Measurements from ENCODE around the gene C1orf94. TPM values are rescaled to one million over a fixed set of nuclear protein-coding genes. Genes with fewer than 3 reads are reported as not detected.

The C1orf94 gene
- total and polyA plus RNA-seq, 10 of the 15 experiments (the other 5 are each of a cell fraction or from before 2014, with no cell fraction given), result not detected

DNA sequence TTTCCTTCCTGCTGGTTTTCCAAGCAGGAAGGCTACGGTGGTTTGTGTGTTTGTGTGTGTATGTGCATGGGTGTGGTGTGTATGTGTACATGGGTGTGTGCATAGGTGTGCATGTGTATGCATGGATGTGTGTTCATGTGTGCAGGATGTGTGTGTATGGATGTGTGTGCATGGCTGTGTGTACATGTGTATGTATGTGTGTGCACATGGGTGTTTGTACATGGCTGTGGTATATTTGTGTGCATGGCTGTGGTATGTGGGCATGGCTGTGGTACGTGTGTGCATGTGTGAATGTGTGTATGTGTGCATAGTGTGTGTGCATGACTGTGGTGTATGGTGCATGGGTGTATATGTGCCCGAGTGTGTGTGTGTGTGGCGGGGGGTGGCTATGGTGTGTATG is 12.3 kb downstream of the C1orf94 start:
- no peak overlapping the region for H2AFZ ChIP-seq (ENCODE audit: control insufficient read depth, low read depth, low read length)
- in situ Hi-C loops (cut with MboI), result no loop called here
- H4K20me1 ChIP-seq (ENCODE audit: control insufficient read depth, insufficient read depth), result no peaks in the 10 kb centered on the region
- ChIA-PET RAD21 (ENCODE audit: unreplicated experiment) (no interaction called here), POLR2A (no interaction called here), CTCF (no interaction called here), SMC1A (ENCODE audit: uncharacterized antibody, unreplicated experiment) (interaction anchor here (1.1 kb wide), 1 partner anchor 30 kb away, joined by 3 read pairs; no protein-coding TSS in a partner anchor)
- H3K79me2 ChIP-seq (ENCODE audit: control insufficient read depth, insufficient read depth, low read length), result no peaks in the 10 kb centered on the region
- FAIRE-seq (no peak), ATAC-seq (no peak), DNase-seq (ENCODE audit: low read depth, low spot score) (no peak)
- no peaks in the 10 kb centered on the region; the same call in 1 of the 3 replicates for H3K9me3 ChIP-seq (replicated peaks; ENCODE audit: control insufficient read depth, insufficient read depth, low read length)
- no TSS peak for BruUV-seq (replicated peaks)
- H3K27me3 ChIP-seq (replicated peaks in 1 of 2; ENCODE audit: control insufficient read depth in 2 of 2, insufficient read depth in 2 of 2, low read length in 1 of 2), result no peaks in the 10 kb centered on the region
- no peaks in the 10 kb centered on the region for H3K4me1 ChIP-seq (ENCODE audit: control insufficient read depth, insufficient read depth, low read length)
- TF ChIP-seq ZNF592 (IDR thresholded peaks at IDR 0.05) (no peak), PAX5 (IDR thresholded peaks at IDR 0.05; ENCODE audit: borderline replicate concordance, low read depth, low read length) (no peak)
- TF ChIP-seq, protein P1, sequence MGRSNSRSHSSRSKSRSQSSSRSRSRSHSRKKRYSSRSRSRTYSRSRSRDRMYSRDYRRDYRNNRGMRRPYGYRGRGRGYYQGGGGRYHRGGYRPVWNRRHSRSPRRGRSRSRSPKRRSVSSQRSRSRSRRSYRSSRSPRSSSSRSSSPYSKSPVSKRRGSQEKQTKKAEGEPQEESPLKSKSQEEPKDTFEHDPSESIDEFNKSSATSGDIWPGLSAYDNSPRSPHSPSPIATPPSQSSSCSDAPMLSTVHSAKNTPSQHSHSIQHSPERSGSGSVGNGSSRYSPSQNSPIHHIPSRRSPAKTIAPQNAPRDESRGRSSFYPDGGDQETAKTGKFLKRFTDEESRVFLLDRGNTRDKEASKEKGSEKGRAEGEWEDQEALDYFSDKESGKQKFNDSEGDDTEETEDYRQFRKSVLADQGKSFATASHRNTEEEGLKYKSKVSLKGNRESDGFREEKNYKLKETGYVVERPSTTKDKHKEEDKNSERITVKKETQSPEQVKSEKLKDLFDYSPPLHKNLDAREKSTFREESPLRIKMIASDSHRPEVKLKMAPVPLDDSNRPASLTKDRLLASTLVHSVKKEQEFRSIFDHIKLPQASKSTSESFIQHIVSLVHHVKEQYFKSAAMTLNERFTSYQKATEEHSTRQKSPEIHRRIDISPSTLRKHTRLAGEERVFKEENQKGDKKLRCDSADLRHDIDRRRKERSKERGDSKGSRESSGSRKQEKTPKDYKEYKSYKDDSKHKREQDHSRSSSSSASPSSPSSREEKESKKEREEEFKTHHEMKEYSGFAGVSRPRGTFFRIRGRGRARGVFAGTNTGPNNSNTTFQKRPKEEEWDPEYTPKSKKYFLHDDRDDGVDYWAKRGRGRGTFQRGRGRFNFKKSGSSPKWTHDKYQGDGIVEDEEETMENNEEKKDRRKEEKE (IDR thresholded peaks at IDR 0.05), result no peak
- no peak overlapping the region for H3K27ac ChIP-seq (ENCODE audit: control insufficient read depth, insufficient read depth)
- no peak overlapping the region for H3K4me2 ChIP-seq (ENCODE audit: control insufficient read depth, insufficient read depth)
- no peaks in the 10 kb centered on the region for H3K36me3 ChIP-seq (ENCODE audit: control insufficient read depth in 2 of 2, insufficient read depth in 2 of 2, low read length in 1 of 2)
- 14% methylated on average over 4 of the region's 4 CpGs for WGBS (ENCODE audit: insufficient coverage, insufficient replicate concordance, low lambda C conversion rate, missing lambda C conversion rate)
- no peak overlapping the region for H3K4me3 ChIP-seq
- intact Hi-C loops (cut with micrococcal nuclease; ENCODE audit: unreplicated experiment), result no loop called here
- H3K9ac ChIP-seq (ENCODE audit: control insufficient read depth, insufficient read depth, low read length), result no peak overlapping the region

Measured in GM12878 (cell line).